Right forelimb (tissue), 1 donor: ENCODE data around the gene DMBT1.
"Not testable (repeated sequence)": the region's sequence is repeated elsewhere in the genome, so short reads cannot be mapped to it uniquely, and the experiment has no call there.

ENCODE experiments used
- DNase-seq: peaks from one replicate; pipeline ENCODE4 v3.0.0-alpha.2; 2018

The DMBT1 gene

DNA sequence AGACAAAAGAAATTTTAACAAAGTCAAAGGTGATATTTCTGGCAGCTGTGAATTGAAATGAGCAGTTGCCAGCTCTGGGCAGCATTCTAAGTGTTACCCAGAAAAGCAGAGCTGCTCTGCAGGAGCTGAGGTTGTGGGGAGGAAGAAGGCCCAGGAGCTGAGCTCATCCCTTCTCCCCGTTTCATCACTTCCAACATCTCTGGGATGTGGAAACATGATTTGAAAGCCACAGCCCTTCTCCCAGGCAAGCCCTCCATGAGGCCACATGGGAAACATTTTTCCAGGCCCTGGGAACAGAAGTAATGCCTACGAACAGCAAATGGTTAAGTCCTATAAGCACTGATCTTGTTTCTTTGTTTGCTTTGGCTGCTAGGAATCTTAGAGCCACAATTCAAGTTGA, 10.9 kb upstream of the DMBT1 start:
- no peak for DNase-seq

DNA sequence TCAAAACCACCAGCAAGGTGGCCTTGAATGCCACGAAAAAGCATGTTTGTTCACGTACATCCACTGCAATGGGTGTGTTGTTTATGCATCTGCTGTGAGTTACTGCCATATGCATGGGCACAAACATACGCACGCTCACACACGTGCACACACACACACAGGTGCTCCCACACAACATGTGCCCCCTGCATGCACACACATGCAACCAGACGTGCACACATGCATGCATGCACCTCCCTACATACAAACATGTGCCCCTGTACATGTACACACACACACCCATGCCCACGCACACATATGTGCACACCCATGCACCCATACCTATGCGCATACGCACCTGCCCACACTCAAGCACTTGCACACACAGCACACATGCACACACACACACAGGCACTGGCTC, 10.1 kb upstream of the DMBT1 start:
- no peak for DNase-seq

- DNase-seq, result no peak
These were observed 9.6 kb upstream of the DMBT1 start for GRCh38 chr10:122550983-122551382.

DNA sequence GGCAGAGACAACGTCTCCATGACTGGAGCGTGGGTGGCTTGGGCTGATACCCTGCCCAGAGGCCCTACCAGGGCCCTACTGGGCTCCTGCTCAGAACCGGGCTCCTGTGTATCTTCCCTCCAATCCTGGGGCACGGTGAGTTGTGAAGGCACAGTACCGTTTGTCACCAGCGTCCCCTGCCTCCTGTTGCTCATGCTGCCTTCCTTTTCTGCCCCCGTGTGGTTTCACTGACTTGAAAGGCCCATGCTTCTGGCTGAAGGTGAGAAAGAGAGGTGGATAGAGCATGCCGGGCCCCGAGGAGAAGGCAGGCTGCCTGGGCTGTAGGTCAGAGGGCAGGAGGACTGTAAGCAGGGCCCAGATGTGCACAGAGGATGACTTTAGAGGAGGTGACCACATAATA, 9.1 kb upstream of the DMBT1 start:
- no peak for DNase-seq

- no peak for DNase-seq
These were observed 7.2 kb upstream of the DMBT1 start for GRCh38 chr10:122553341-122553740.

DNA sequence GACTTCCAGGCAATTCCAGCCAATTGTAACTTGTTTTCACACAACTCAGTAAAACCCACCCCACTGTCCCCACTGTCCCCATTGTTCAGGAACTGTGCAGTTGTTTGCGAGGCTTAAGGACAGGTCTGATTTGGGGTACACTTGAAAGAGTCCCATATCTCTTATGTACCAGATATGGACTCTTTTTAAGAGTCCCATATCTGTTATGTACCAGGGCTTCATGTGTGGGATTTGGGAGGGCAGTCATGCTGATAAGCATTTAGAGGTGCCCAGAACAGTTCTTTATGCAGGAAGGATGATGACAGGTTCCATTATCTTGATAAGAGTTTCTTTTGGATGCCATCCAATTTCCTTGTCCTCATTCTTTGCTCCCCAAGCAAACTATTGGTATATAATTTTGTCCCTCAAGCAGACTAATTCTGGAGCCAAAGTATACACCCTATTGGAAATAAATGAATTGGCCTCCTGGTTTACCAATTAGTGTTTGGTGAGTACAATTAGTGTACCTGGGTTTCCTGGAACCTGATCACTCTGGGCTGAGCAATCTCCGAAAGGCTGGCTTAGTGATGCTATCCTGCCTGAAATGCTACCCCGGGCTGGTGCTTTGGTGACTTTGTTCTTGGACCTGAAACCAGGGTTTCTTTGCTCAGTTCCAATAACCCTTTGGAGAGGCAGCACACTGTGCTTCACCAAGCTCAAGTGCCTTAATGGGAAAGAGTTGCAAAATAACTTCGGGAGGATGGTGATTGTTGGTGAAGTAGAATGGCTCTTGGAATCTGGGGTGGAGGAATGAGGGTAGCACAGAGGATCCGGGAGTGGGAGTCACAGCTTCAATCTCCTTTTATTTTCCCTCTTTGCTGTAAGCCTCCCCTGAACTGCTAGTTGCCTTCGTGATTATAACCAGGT, 6.2 kb upstream of the DMBT1 start:
- DNase-seq, result no peak

GRCh38 chr10:122555442-122555841, 5.1 kb upstream of the DMBT1 start:
- no peak for DNase-seq

- DNase-seq, result no peak
These were observed 3.0 kb upstream of the DMBT1 start for GRCh38 chr10:122557516-122557915.

- no peak for DNase-seq
These were observed 2.1 kb upstream of the DMBT1 start for GRCh38 chr10:122558452-122558851.

GRCh38 chr10:122559228-122559627, 1.3 kb upstream of the DMBT1 start:
- no peak for DNase-seq

- DNase-seq, result no peak
These were observed 658 bp downstream of the DMBT1 start for GRCh38 chr10:122561212-122561611.

DNA sequence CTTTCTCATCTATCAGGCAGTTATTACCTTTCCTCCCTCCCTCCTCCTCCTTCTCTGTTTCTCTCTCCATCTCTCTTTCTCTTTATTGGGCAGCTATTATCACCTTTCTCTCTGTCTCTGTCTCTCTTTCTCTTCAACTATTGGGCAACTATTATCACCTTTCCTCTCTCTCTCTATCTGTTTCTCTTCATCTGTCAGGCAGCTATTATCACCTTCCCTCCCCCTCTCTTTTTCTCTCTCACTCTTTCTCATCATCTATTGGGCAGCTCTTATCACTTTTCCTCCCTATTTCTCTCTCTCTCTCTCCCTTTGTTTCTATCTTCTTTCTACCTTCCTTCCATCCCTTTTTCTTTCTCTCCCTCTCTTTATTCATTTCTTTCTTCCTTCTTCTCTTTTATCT, 1.2 kb downstream of the DMBT1 start:
- DNase-seq, result no peak

DNA sequence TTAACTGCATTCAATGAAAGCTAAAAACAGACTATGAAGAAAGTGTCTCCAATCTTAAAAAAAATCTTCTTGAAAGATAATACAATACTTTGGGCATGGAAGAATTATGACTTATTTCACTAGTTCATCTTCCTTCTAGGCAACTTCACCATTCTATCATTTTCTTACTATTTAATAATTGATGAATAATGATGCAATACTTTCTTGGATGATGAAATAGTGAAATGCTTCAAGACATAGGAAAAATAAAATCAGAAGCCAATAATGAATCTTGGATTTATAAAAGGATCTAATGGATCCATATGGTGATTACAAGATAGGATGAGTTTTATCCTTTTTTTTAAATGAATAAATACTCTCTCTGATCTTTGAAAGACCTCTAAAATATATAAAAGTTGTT, 4.4 kb downstream of the DMBT1 start:
- DNase-seq, result no peak

- peak; percentile 88 for DNase-seq
These were observed 5.2 kb downstream of the DMBT1 start for GRCh38 chr10:122565766-122566206.

DNA sequence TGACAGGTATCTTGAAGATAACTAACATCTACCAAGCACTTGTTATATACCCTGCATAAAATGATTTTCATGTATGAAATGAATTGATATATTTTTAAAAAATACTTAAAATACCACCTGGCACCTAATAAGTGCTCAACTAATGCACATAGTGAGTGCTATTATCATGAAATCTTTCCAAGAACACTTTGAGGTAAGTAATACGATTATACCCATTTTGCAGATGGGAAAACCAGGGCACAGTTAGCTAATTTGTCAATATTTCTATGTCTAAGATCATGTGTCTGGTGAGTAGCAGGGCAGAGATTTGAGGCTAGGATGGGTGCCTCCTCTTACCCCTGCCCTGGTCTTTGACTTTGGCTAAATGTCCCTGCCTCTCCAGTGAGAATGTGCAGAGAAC, 6.1 kb downstream of the DMBT1 start:
- no peak for DNase-seq

- no peak for DNase-seq
These were observed 6.6 kb downstream of the DMBT1 start for GRCh38 chr10:122567056-122567660.

DNA sequence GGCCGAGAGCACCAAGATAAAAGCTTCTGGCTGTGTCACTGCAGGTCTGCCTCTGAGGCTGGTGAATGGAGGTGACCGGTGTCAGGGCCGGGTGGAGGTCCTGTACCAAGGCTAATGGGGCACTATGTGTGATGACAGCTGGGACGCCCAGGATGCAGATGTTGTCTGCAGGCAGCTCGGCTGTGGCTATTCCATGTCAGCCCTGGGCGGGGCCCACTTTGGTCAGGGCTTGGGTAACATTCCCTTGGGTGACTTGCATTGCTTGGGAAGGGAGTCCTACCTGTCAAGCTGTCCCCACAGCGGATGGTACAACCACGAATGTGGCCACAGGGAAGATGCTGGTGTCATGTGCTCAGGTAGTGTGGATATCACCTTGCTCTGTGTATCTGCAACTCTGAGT, 8.0 kb downstream of the DMBT1 start:
- no peak for DNase-seq

DNA sequence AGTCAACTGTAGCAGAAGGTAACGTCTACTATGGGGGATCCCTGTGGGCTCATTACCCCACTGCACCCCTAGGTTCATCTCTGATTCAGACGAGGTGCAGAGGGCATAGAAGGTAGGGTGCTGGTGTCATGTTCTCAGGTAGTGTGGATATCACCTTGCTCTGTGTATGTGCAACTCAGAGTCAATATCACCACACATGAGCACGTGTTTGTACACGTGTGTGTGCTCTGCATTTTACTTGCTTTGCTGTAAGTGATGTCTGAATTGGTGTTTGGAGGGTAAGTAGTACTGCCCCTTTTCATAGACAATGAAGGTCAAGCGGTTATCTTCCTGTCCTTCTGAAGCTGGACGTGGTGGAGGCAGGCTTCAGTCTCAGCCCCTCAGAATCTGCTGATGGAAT, 10.4 kb downstream of the DMBT1 start:
- DNase-seq, result no peak

DNA sequence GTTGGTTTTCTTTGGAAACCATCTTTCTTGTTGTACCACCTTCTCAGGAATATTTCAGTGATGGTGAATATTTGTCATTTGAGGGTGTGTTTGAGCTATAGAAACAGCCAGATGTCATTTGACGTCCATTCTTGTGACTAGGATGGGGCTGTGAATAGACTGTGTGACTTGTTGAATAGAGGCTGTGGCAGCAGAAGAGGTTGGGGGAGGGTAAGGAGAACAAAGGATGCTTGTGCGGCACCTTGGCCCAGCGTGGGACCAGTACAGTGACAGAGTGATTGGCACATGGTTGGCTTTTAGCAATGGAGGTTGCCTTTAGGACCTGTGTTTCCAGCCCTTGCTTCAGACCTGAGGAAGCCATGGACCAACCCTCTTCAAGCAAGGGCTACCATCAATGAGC, 11.3 kb downstream of the DMBT1 start:
- no peak for DNase-seq

DNA sequence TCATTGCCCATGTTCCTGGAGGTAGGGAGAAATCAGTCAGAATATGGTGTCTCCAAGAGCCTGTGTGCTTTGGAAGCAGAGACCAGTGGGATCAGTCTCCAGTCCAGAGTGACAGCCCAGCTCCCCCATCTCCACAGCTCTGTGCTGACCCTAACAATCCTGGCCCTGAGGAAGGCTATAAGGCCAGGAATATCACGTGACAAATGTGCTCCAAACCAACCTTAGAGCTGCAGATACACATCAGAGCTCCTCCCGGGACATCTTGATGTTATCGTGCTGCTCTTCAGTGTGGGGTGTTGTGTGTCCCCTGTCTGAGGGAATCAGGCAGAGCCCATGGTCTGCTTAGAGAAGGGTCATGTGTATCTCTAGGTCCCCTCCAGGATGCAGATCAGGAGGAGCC, 15.2 kb downstream of the DMBT1 start:
- DNase-seq, result no peak

- DNase-seq, result no peak
These were observed 15.7 kb downstream of the DMBT1 start for GRCh38 chr10:122576291-122576690.

DNA sequence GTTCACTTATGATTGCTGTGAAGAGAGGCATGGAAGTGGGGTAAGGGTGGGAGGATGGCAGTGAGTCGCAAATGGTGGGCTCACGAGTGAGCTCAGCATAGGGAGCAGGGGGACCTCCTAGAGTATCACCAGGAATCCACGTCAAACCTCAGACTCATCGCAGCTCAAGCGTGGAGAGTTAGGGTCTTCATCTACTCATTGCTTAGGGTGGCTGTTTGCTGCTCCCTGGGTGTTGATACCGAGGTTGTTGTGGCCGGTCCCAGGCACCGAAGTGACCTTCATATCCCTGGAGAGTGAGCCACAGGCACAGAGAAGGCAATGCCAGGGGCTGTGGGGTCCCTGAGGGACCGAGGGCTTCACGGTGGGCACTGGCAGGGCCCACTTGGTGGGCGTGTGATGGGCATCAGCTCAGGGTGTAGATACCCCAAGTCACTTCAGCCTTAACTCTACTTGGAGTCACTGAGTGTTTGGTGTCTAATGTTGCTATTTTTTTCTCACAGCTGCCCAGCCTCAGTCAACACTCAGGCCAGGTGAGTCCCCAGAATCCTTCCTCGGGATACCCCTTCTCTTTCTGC, 16.8 kb downstream of the DMBT1 start:
- DNase-seq, result no peak

- not testable (repeated sequence) for DNase-seq
These were observed 25.5 kb downstream of the DMBT1 start for GRCh38 chr10:122586070-122586469.

- DNase-seq, result no peak
These were observed 26.7 kb downstream of the DMBT1 start for GRCh38 chr10:122587098-122587760.
